MM.1S (cell line): ENCODE results near the gene MIPEP.

Experiments used
- DNase-seq: peaks from one replicate; pipeline ENCODE4 v3.0.0-alpha.2; 2015
- H2AFZ ChIP-seq: fragments of 300-600 bp; sonication (generic); 2 replicates; pipeline ENCODE4 v1.6.0; 2016; ENCODE audit warnings: antibody characterized with exemption, low read length
- H3F3A ChIP-seq: fragments of 300-600 bp; sonication (generic); 2 replicates; pipeline ENCODE4 v1.6.1; 2016; ENCODE audit warnings: mild to moderate bottlenecking, antibody characterized with exemption, low read length, moderate library complexity, mixed read lengths; ENCODE audit not compliant: insufficient read depth
- H3K27ac ChIP-seq: fragments of 300-600 bp; sonication (generic); 2 replicates; pipeline ENCODE4 v1.5.1; 2016; ENCODE audit warnings: mild to moderate bottlenecking, low read length
- H3K27me3 ChIP-seq: fragments of 300-600 bp; sonication (generic); replicated peaks from 2 replicates; pipeline ENCODE4 v1.6.0; 2016; ENCODE audit warnings: low read length; ENCODE audit not compliant: insufficient read depth
- H3K36me3 ChIP-seq: fragments of 300-600 bp; sonication (generic); replicated peaks from 2 replicates; pipeline ENCODE4 v1.6.1; 2016; ENCODE audit warnings: mild to moderate bottlenecking, low read length, mixed read lengths; ENCODE audit not compliant: insufficient read depth
- H3K4me1 ChIP-seq: fragments of 300-600 bp; sonication (generic); 2 replicates; pipeline ENCODE4 v1.6.1; 2016; ENCODE audit warnings: low read length, mixed read lengths
- H3K4me2 ChIP-seq: fragments of 300-600 bp; sonication (generic); 2 replicates; pipeline ENCODE4 v1.6.0; 2016; ENCODE audit warnings: low read depth, low read length
- H3K4me3 ChIP-seq: fragments of 300-600 bp; sonication (generic); 2 replicates; pipeline ENCODE4 v1.5.1; 2016; ENCODE audit warnings: low read length, mixed read lengths
- H3K79me2 ChIP-seq: fragments of 300-600 bp; sonication (generic); 2 replicates; pipeline ENCODE4 v1.6.1; 2016; ENCODE audit warnings: mixed run types, low read length, mixed read lengths
- H3K9ac ChIP-seq: fragments of 300-600 bp; sonication (generic); 2 replicates; pipeline ENCODE4 v1.6.1; 2016; ENCODE audit warnings: low read length, mixed read lengths
- H3K9me2 ChIP-seq: fragments of 300-600 bp; sonication (generic); replicated peaks from 2 replicates; pipeline ENCODE4 v1.6.1; 2016; ENCODE audit warnings: mild to moderate bottlenecking, low read length, mixed read lengths; ENCODE audit not compliant: insufficient read depth
- H3K9me3 ChIP-seq: fragments of 300-600 bp; sonication (generic); replicated peaks from 2 replicates; pipeline ENCODE4 v1.6.1; 2016; ENCODE audit warnings: mild to moderate bottlenecking, low read length, mixed read lengths; ENCODE audit not compliant: insufficient read depth
- H4K20me1 ChIP-seq: fragments of 300-600 bp; sonication (generic); 2 replicates; pipeline ENCODE4 v1.6.1; 2016; ENCODE audit warnings: mild to moderate bottlenecking, low read length, moderate library complexity, mixed read lengths; ENCODE audit not compliant: insufficient read depth
- EZH2 ChIP-seq: fragments of 300-600 bp; sonication (generic); optimal IDR thresholded peaks from 2 replicates; pipeline ENCODE3; 2017; ENCODE audit warnings: low read depth, mild to moderate bottlenecking, antibody characterized with exemption, low read length, mixed read lengths
- EZH2phosphoT487 ChIP-seq: fragments of 300-600 bp; sonication (generic); IDR thresholded peaks from 2 replicates; pipeline ENCODE4 v1.6.1; 2018; ENCODE audit warnings: antibody characterized with exemption, low read length
- TF ChIP-seq, protein P1 (sequence below): fragments of 300-600 bp; sonication (generic); IDR thresholded peaks from 2 replicates; pipeline ENCODE4 v1.5.1; 2016; ENCODE audit warnings: antibody characterized with exemption, low read length, mixed read lengths

The MIPEP gene

DNA sequence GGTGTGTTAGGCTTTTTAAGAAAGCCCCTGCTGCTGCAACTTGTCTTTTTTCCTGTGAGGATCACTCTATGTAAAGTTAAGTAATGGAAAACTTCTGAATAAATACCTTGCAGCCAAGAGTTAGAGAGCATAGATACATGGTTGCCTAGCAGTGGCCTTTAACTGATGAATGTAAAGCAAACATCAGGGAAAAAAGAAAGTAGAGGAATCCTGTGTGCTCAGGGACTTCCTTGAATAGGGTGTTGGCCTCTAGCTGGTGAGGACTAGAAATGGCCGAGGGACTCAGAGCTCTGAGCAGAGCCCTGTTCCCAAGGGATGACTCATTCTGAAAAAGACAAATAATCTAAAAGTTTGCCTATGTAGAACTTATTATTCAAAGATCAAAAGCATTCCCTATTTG is 135.7 kb downstream of the MIPEP start:
- DNase-seq = no peak
- Histone ChIP-seq H3K9ac (no peak overlapping the region), H3K4me1 (0 out of 2 replicates have a peak, but pooled peaks cover 8% of the 10 kb centered on the region), H4K20me1 (no peaks in the 10 kb centered on the region), H3K36me3 (no peaks in the 10 kb centered on the region), H2AFZ (no peak overlapping the region), H3F3A (no peaks in the 10 kb centered on the region), H3K27me3 (no peaks in the 10 kb centered on the region), H3K79me2 (no peaks in the 10 kb centered on the region), H3K9me2 (no peaks in the 10 kb centered on the region), H3K27ac (no peak overlapping the region), H3K4me2 (no peak overlapping the region), H3K9me3 (no peaks in the 10 kb centered on the region), H3K4me3 (no peak overlapping the region)
- TF ChIP-seq EZH2 = no peak
- TF ChIP-seq EZH2phosphoT487 = no peak
- TF ChIP-seq, protein P1, sequence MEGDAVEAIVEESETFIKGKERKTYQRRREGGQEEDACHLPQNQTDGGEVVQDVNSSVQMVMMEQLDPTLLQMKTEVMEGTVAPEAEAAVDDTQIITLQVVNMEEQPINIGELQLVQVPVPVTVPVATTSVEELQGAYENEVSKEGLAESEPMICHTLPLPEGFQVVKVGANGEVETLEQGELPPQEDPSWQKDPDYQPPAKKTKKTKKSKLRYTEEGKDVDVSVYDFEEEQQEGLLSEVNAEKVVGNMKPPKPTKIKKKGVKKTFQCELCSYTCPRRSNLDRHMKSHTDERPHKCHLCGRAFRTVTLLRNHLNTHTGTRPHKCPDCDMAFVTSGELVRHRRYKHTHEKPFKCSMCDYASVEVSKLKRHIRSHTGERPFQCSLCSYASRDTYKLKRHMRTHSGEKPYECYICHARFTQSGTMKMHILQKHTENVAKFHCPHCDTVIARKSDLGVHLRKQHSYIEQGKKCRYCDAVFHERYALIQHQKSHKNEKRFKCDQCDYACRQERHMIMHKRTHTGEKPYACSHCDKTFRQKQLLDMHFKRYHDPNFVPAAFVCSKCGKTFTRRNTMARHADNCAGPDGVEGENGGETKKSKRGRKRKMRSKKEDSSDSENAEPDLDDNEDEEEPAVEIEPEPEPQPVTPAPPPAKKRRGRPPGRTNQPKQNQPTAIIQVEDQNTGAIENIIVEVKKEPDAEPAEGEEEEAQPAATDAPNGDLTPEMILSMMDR = no peak

GRCh38 chr13:23752111-23753001 is 136.8 kb downstream of the MIPEP start:
- TF ChIP-seq EZH2phosphoT487 = no peak
- TF ChIP-seq, protein P1 = no peak
- no peak for TF ChIP-seq EZH2
- H3K4me1 ChIP-seq = 0 out of 2 replicates have a peak, but pooled peaks cover 8% of the 10 kb centered on the region

DNA sequence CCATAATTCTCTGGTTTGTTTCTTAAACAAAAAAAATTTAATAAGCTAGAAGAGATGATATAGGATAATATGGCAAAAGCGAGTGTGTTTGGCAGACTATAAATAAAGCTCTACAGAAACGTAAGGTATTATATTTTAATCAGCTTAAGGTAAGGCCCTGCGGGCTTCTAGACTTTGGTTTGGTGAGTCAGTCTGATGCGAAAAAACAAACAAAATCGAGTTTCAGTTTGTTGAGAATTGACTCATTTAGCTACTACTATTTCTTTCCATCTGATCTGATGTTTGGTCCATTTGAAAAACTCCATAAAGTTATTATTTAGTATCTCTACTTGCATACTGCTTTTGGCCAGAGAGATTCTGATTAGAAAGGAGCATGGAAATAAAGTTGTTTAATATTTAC is 138.0 kb downstream of the MIPEP start:
- H3K4me2 ChIP-seq = no peak overlapping the region

More at GRCh38 chr13:23752111-23753001, 136.8 kb downstream of the MIPEP start:
- no peaks in the 10 kb centered on the region for H4K20me1 ChIP-seq
- DNase-seq = peak; percentile 20
- H3K36me3 ChIP-seq = no peaks in the 10 kb centered on the region
- H3F3A ChIP-seq = no peaks in the 10 kb centered on the region
- H3K79me2 ChIP-seq = no peaks in the 10 kb centered on the region
- no peak overlapping the region for H3K4me2 ChIP-seq
- H3K27ac ChIP-seq = peak overlapping the region; percentile 10; the same call in 1 of the 2 replicates
- H3K9me2 ChIP-seq = no peaks in the 10 kb centered on the region
- no peak overlapping the region for H3K4me3 ChIP-seq
- H3K9ac ChIP-seq = no peak overlapping the region
- H3K27me3 ChIP-seq = no peaks in the 10 kb centered on the region
- H3K9me3 ChIP-seq = no peaks in the 10 kb centered on the region
- no peak overlapping the region for H2AFZ ChIP-seq

More for the DNA sequence above, 138.0 kb downstream of the MIPEP start:
- H3K9ac ChIP-seq = no peak overlapping the region
- no peak overlapping the region for H3K4me3 ChIP-seq
- H3K27me3 ChIP-seq = no peaks in the 10 kb centered on the region
- DNase-seq = no peak
- no peaks in the 10 kb centered on the region for H3K9me2 ChIP-seq
- H2AFZ ChIP-seq = no peak overlapping the region
- no peaks in the 10 kb centered on the region for H3K79me2 ChIP-seq
- no peaks in the 10 kb centered on the region for H3K9me3 ChIP-seq
- H3F3A ChIP-seq = no peaks in the 10 kb centered on the region
- H3K27ac ChIP-seq = no peak overlapping the region
- H3K4me1 ChIP-seq = 0 out of 2 replicates have a peak, but pooled peaks cover 8% of the 10 kb centered on the region
- H3K36me3 ChIP-seq = no peaks in the 10 kb centered on the region
- no peaks in the 10 kb centered on the region for H4K20me1 ChIP-seq
- TF ChIP-seq EZH2 = no peak
- TF ChIP-seq, protein P1 = no peak
- TF ChIP-seq EZH2phosphoT487 = no peak
